ENCODE results near the gene DOK5.

DNA sequence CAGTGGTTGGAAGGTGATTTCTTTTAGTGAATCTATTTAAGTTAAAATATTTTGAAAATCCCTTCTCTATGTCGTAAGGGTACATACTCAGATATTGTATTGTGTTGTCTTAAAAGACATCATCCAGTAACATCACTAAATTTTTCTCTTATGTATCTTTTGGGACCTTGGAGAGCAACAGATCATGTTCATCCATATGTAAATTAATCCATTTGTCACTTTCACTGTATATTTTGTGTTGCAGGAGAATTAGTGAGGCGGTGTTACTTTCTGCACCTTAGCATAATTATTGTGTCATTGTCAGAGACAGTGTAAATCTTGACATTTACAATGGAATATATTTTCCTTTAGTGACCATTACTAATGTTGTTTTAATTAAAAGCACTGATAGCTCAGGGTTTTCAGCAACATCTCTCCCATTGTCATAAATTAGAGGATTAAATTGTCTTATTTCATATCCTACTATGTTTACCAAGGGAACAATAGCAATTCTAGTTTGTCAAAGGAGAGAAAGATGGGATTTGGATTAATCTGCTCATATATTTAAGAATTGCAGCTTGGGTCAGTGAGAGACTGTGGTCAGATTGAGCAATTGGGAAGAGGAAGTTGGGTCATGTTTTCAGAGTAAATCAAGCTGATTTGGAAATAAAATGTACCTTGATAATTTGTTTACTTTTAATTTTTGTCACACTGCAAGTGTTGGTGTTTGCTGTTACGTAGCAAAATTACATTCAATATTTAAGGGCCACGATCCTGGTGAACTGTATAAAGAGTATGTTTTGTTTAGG, 22.7 kb downstream of the DOK5 start:
- TF ChIP-seq EZH2phosphoT487 (conservative IDR thresholded peaks at IDR 0.05; ENCODE audit: low read length): no peak
- TF ChIP-seq, protein P1, sequence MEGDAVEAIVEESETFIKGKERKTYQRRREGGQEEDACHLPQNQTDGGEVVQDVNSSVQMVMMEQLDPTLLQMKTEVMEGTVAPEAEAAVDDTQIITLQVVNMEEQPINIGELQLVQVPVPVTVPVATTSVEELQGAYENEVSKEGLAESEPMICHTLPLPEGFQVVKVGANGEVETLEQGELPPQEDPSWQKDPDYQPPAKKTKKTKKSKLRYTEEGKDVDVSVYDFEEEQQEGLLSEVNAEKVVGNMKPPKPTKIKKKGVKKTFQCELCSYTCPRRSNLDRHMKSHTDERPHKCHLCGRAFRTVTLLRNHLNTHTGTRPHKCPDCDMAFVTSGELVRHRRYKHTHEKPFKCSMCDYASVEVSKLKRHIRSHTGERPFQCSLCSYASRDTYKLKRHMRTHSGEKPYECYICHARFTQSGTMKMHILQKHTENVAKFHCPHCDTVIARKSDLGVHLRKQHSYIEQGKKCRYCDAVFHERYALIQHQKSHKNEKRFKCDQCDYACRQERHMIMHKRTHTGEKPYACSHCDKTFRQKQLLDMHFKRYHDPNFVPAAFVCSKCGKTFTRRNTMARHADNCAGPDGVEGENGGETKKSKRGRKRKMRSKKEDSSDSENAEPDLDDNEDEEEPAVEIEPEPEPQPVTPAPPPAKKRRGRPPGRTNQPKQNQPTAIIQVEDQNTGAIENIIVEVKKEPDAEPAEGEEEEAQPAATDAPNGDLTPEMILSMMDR (IDR thresholded peaks at IDR 0.05; ENCODE audit: insufficient read depth, low read length, poor library complexity, severe bottlenecking): no peak

Measured in SU-DHL-6 (cell line).